ENCODE data around the gene LRRN4. TPM values are rescaled to one million over a fixed set of nuclear protein-coding genes. Genes with fewer than 3 reads are reported as not detected.
"Not testable (repeated sequence)": the region's sequence is repeated elsewhere in the genome, so short reads cannot be mapped to it uniquely, and the experiment has no call there.

The LRRN4 gene
- total RNA-seq, 1 experiment from 2014 or later = 0.72 TPM

GRCh38 chr20:6036213-6036612, 17.6 kb downstream of the LRRN4 start:
- Histone ChIP-seq H3K4me3 (no peak overlapping the region), H4K20me1 (ENCODE audit: insufficient read depth) (no peaks in the 10 kb centered on the region; the same call in 1 of the 2 replicates), H3K4me2 (no peak overlapping the region), H3K36me3 (ENCODE audit: low read depth) (peaks cover 18% of the 10 kb centered on the region), H3K27ac (no peak overlapping the region), H3F3A (ENCODE audit: insufficient read depth, low read depth) (no peaks in the 10 kb centered on the region), H2AFZ (no peak overlapping the region), H3K9me2 (ENCODE audit: insufficient read depth) (no peaks in the 10 kb centered on the region), H3K79me2 (ENCODE audit: low read depth) (no peaks in the 10 kb centered on the region), H3K9me3 (ENCODE audit: insufficient read depth, low read depth) (no peaks in the 10 kb centered on the region), H3K27me3 (ENCODE audit: insufficient read depth, low read depth) (no peaks in the 10 kb centered on the region), H3K4me1 (replicated peaks; ENCODE audit: insufficient read depth) (no peaks in the 10 kb centered on the region)
- ChIA-PET POLR2A (ENCODE audit: unreplicated experiment) (no interaction called here), CTCF (no interaction called here)
- no peak for DNase-seq
- no TSS peak for BruUV-seq (replicated peaks)
- TF ChIP-seq CTCF (conservative IDR thresholded peaks at IDR 0.05) (no peak), EZH2 (IDR thresholded peaks at IDR 0.05; ENCODE audit: low read depth) (no peak)
- intact Hi-C loops (cut with micrococcal nuclease; ENCODE audit: unreplicated experiment) = no loop called here

- Histone ChIP-seq H2AFZ (no peak overlapping the region), H3K36me3 (ENCODE audit: low read depth) (peaks cover 18% of the 10 kb centered on the region), H3K4me1 (replicated peaks; ENCODE audit: insufficient read depth) (no peaks in the 10 kb centered on the region), H3K27ac (no peak overlapping the region), H3K4me3 (no peak overlapping the region), H3K79me2 (ENCODE audit: low read depth) (no peaks in the 10 kb centered on the region), H3F3A (ENCODE audit: insufficient read depth, low read depth) (no peaks in the 10 kb centered on the region), H3K9me3 (ENCODE audit: insufficient read depth, low read depth) (no peaks in the 10 kb centered on the region), H3K27me3 (ENCODE audit: insufficient read depth, low read depth) (no peaks in the 10 kb centered on the region), H3K4me2 (no peak overlapping the region), H3K9me2 (ENCODE audit: insufficient read depth) (no peaks in the 10 kb centered on the region), H4K20me1 (ENCODE audit: insufficient read depth) (peaks cover 5% of the 10 kb centered on the region; the same call in 1 of the 2 replicates)
- TF ChIP-seq EZH2 (IDR thresholded peaks at IDR 0.05; ENCODE audit: low read depth) = no peak
- no peak for TF ChIP-seq CTCF (conservative IDR thresholded peaks at IDR 0.05)
- ChIA-PET CTCF (no interaction called here), POLR2A (ENCODE audit: unreplicated experiment) (no interaction called here)
- intact Hi-C loops (cut with micrococcal nuclease; ENCODE audit: unreplicated experiment) = no loop called here
- no peak for DNase-seq
- no TSS peak for BruUV-seq (replicated peaks)
These were observed 19.5 kb downstream of the LRRN4 start for GRCh38 chr20:6034134-6034969.

GRCh38 chr20:6032907-6033306, 21.0 kb downstream of the LRRN4 start:
- H3K27ac ChIP-seq; H3K9me2 ChIP-seq (ENCODE audit: insufficient read depth); intact Hi-C loops (cut with micrococcal nuclease; ENCODE audit: unreplicated experiment); H3K27me3 ChIP-seq (ENCODE audit: insufficient read depth, low read depth); H3K9me3 ChIP-seq (ENCODE audit: insufficient read depth, low read depth); H3K79me2 ChIP-seq (ENCODE audit: low read depth); CTCF ChIA-PET; H3K4me2 ChIP-seq; BruUV-seq (replicated peaks); DNase-seq; H4K20me1 ChIP-seq (ENCODE audit: insufficient read depth); H3F3A ChIP-seq (ENCODE audit: insufficient read depth, low read depth); H2AFZ ChIP-seq; POLR2A ChIA-PET (ENCODE audit: unreplicated experiment); H3K4me3 ChIP-seq; H3K4me1 ChIP-seq (replicated peaks; ENCODE audit: insufficient read depth): not testable (repeated sequence)
- H3K36me3 ChIP-seq (ENCODE audit: low read depth) = peaks cover 18% of the 10 kb centered on the region

All from PC-9 (cell line).